GM12878 (cell line): ENCODE results near the gene PYHIN1.

ENCODE experiments used
- CTCF ChIP-seq, 3 experiments: IDR thresholded peaks in 2 of 3; conservative IDR thresholded peaks in 1 of 3; 2 replicates each; pipeline ENCODE4 v1.5.1; 2011; ENCODE audit warnings: low read depth in 3 of 3, low read length in 3 of 3, mild to moderate bottlenecking in 3 of 3, control low read depth in 2 of 3, moderate library complexity in 2 of 3, inconsistent platforms in 1 of 3, mixed read lengths in 1 of 3; ENCODE audit not compliant: control insufficient read depth in 2 of 3, insufficient read depth in 1 of 3; ENCODE audit errors: extremely low read depth in 1 of 3
- GATAD2B ChIP-seq: fragments of 450-650 bp; conservative IDR thresholded peaks from 2 replicates; pipeline ENCODE4 v1.6.1; 2017; ENCODE audit warnings: low read depth, mild to moderate bottlenecking, moderate library complexity
- IKZF1 ChIP-seq: fragments of 450-650 bp; conservative IDR thresholded peaks from 2 replicates; pipeline ENCODE4 v1.6.1; 2017; ENCODE audit warnings: antibody characterized with exemption, mild to moderate bottlenecking
- MEF2A ChIP-seq: IDR thresholded peaks from 2 replicates; pipeline ENCODE4 v1.6.1; 2011; ENCODE audit warnings: low read depth, mild to moderate bottlenecking, low read length, moderate library complexity; ENCODE audit not compliant: insufficient read depth
- POLR2AphosphoS5 ChIP-seq: IDR thresholded peaks from 2 replicates; pipeline ENCODE4 v1.6.1; 2011; ENCODE audit warnings: mild to moderate bottlenecking, low read length, inconsistent platforms
- SIN3A ChIP-seq: IDR thresholded peaks from 2 replicates; pipeline ENCODE4 v1.6.1; 2012; ENCODE audit warnings: low read depth, low read length, improper control_type of control experiment
- SREBF2 ChIP-seq: IDR thresholded peaks from 2 replicates; pipeline ENCODE4 v1.6.1; 2012; ENCODE audit warnings: mild to moderate bottlenecking, low read length

GRCh38 chr1:158998781-158999161, 67.4 kb downstream of the PYHIN1 start:
- TF ChIP-seq POLR2AphosphoS5 (no peak), CTCF (IDR thresholded peaks at IDR 0.05 in 2 of 3, conservative IDR thresholded peaks at IDR 0.05 in 1 of 3; ENCODE audit: control insufficient read depth in 2 of 3, extremely low read depth in 1 of 3, insufficient read depth in 1 of 3, low read depth in 3 of 3, low read length in 3 of 3) (peak; percentile 68 to 81 (median 80)), SREBF2 (no peak), MEF2A (no peak), IKZF1 (no peak), SIN3A (no peak), GATAD2B (no peak)
